ENCODE data around the gene ORM2. TPM values are rescaled to one million over a fixed set of nuclear protein-coding genes. Genes with fewer than 3 reads are reported as not detected.

ORM2 gene
- total and polyA plus RNA-seq, 2 of the 13 experiments (the other 11 are each of a cell fraction or from before 2014, with no cell fraction given), result 565 to 824 TPM

GRCh38 chr9:114308361-114308950 lies 21.2 kb upstream of the ORM2 start (continued):
- TF ChIP-seq ZBTB40 (IDR thresholded peaks at IDR 0.05), result no peak
- TF ChIP-seq ZBTB40 (CRISPR knock-in tag; IDR thresholded peaks at IDR 0.05), result peak; percentile 13; the same call in 1 of the 2 replicates
- no peak for TF ChIP-seq PHF8 (CRISPR knock-in tag; IDR thresholded peaks at IDR 0.05)
- no peak for TF ChIP-seq ZNF296 (CRISPR knock-in tag; conservative IDR thresholded peaks at IDR 0.05)
- no peak for TF ChIP-seq RXRA (CRISPR knock-in tag; IDR thresholded peaks at IDR 0.05)
- TF ChIP-seq CSRNP2 (CRISPR knock-in tag; conservative IDR thresholded peaks at IDR 0.05; ENCODE audit: low read depth), result 0 out of 2 replicates have a peak, but pooled peaks have one; percentile 40
- no peak for TF ChIP-seq MEIS1 (CRISPR knock-in tag; IDR thresholded peaks at IDR 0.05; ENCODE audit: borderline replicate concordance)

Measured in HepG2 (cell line).